Measurements from ENCODE around the gene FILIP1L.

FILIP1L gene

GRCh38 chr3:99966662-99967416, 147.5 kb downstream of the FILIP1L start:
- DNase-seq: no peak

GRCh38 chr3:99965681-99966408, 148.5 kb downstream of the FILIP1L start:
- no peak for DNase-seq

DNA sequence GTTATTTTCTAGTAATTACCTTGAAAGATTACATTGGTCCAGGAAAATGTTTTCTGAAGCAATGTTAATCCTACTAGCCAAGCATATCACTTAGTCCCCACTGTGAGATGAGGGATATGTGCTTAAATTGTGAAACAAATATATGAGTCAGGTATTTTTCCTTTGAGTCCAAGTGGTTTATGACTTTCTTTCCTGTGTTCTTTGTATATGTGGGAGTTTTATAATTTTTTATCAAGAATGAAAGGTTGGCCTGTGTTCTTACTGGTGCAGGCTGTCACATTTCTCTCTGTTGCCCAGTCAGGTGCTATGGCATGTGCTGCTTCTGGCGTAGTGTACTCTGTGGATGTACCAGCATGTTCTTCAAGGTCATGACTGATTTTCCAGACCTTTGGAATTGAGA, 149.2 kb downstream of the FILIP1L start:
- DNase-seq: no peak

DNA sequence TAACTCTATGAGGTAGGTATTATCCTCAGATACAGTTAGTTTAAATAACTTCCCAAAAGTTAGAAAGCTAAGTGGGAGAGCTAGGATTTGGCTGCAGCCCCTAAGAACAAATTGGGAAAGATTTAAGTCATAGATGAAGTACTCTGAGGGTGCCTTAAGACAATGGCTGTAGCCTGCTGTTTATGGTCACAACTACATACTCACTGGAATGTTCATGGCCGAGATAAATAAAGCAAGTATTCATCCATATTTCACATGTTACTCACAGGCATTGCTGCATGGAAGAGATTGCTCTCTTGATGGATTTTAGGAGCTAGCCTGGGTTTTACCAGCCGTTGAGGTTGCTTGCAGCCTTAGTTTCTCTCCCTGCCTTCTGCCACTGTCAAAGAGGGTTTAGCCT, 151.6 kb downstream of the FILIP1L start:
- no peak for DNase-seq

DNA sequence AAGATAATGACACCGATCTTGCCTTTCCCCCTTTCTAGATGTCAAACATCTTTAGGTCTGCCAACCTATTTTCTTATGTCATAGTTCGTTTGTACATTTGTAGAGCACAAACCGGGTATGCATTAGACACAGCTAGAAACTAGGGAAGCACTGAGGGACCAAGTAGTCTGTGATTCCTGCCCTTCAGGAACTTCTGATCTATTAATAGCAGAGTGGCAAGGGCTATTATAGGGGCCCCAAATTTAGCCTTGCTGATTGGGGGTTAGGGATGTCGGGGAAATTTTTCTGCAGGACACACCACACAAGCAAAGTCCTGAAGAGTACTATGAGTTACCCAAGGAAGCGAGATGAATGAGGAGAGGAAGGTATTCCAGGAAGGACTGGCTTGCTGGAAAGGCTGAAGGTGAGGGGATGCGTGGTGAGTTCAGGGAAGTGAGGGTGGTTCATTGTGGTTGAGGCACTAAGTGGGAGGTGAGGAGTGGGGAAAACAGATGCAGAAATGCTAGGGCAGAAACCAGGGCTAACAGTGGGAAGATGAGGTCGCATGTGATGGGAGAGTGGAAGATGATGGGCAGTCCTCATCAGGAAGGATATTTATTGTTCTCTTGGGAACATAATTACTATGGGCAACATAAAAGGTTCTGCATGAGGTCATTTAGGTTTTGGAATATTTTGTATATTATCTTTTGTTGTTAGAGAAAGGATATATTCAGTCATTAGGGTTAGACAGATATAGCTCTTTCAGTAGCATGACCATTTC, 152.4 kb downstream of the FILIP1L start:
- DNase-seq: no peak

DNA sequence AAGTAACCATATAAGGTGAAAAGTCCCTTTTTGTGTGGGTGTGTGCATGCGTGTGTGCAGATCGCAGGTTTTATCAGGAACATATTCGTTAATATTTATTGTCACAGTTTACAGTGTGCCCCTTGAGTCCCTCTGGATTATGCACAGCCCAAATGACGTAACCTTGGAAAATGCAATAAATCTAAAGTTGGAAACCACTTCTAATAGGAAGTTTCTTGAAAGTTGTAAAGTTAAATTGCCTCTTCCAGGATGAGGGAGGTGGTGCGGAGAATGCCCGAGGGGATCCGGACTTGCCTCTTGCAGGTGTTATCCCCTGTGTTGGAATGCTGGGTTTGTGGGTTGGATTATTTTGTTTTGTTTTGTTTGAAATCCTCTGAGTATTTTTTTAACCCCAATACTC, 153.4 kb downstream of the FILIP1L start:
- DNase-seq: no peak

DNA sequence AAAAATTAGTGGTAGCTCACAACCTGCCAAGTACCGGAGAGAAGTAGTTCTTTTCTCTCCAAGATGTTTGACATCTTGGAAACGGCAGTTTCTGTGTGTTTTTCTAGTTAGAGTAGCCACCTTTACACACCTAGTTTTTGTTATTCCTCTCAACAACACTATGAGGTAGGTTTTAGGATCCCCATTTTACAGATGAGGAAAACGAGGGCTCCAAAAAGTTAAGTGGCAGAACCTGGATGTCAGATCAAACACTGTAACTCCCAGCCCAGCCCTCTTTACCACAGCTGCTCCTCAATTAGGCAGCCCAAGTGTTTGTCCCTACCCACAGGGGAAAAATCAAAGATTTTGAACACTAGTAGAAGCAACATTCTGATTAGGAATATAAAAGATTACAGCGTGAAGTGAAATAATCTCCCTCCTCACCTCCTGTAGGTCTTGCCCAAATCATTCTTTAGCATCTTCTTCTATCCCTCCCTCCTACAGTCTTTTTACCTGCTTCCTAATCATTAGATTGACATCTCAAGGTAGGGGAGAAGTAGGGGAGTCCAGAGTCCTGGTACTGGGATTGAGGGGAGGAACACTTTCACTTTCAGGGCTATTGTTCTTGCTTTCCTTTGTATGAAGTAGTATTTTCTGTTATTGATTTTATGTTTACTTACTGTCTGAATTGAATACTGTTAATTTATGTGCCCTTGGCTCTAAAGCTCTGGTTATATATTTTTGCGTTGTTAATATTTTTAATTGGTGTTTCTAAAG, 154.0 kb downstream of the FILIP1L start:
- DNase-seq: no peak

GRCh38 chr3:99958222-99958912, 155.9 kb downstream of the FILIP1L start:
- DNase-seq: no peak

DNA sequence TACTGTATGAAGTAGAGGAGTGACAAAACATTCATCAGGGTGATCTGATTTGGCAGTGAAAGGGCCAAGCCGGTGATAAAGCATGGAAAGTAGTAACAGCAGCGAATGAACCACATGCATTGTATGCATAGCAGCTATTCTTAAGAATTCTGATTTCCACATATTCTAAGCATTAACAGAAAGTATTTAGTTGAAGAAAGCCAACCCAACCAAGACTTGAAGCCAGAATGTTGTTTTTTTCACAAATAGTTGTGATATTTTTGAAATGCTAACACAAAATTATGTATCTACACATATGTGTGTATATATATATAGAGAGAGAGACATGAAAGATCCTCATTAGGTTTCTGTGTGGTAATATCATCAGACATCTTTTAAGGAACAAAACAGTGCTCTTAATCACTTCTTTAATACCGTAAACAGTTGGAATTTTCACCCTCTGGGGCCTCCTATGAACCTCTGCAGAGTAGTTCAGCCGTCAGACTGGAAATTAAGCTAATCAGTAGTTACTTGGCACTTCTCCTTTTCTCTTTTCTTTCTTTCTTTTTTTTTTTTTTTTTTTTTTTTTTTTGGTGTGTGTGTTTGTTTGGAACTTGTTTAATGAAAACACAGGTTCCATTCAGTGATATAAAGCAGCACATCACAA, 157.0 kb downstream of the FILIP1L start:
- no peak for DNase-seq

- no peak for DNase-seq
Measured at GRCh38 chr3:99955773-99956562, 158.3 kb downstream of the FILIP1L start.

GRCh38 chr3:99954914-99955644, 159.2 kb downstream of the FILIP1L start:
- no peak for DNase-seq

GRCh38 chr3:99953596-99953995, 160.7 kb downstream of the FILIP1L start:
- no peak for DNase-seq

DNA sequence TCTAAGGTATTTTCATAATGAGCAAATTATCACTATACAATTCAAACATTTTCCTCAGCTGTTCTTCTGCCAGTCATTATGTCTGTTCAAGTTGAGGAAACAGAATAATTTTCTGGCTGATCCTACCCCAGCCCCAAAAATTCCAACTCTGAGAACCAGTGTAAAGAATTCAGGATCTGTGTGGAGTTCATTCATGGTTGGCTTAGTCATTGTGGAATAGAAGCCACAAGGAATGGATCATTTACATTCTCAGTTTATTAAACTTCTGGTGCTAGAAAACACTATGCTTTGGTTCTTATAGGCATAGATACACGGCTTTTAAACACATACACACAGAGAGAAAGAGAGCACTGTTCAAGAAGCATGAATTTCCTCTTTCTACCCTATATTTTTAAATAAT, 162.0 kb downstream of the FILIP1L start:
- DNase-seq: no peak

DNA sequence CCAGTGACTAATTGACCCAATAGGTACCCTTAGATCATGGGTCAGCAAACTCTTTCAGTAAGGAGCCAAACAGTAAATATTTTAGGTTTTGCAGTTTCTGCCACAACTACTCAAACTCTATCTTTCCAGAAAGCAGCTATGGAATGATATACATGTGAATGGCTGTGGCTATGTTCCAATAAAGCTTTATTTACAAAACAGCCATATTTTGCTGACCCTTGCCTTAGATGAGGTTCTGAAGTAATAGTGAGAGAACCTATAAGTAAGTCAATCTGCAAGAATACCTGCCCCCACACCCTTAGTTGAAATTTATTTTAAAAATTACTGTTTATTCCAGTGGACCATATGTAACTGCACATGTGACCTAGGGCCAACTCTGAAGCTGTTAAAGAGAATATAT, 162.6 kb downstream of the FILIP1L start:
- no peak for DNase-seq

- no peak for DNase-seq
Measured at GRCh38 chr3:99950921-99951320, 163.4 kb downstream of the FILIP1L start.

DNA sequence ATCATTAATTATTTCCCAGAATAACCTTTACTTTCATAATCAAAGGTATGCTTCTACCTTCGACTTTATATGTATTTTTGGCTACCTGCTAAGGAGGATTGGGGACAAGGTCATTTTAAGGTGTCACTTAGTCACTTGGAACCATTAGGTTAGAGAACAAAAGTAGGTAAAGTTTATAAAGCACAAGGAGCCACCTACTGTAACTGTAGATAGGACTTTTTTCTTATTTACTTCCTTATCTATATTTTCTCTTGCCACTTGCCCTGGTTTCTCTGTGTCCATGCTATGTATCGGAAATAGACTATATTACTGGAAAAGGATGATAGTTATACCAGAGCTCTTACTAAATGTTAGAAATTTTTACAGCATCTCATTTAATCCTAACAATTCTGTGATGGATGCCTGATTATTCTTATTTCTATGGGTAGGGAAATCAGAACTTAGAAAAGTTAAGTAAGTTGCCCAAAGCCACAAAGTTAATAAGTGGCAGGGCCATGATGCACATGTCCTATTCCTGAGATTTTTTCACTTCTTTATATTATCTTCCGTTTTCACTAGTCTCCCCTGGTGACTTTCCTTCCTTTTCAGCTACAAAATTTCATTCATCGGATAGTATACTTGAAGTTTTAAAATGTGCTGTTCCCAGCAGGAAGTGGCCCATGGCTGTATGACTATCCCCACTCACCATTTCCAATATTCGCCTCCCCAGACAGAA, 164.2 kb downstream of the FILIP1L start:
- DNase-seq: no peak

DNA sequence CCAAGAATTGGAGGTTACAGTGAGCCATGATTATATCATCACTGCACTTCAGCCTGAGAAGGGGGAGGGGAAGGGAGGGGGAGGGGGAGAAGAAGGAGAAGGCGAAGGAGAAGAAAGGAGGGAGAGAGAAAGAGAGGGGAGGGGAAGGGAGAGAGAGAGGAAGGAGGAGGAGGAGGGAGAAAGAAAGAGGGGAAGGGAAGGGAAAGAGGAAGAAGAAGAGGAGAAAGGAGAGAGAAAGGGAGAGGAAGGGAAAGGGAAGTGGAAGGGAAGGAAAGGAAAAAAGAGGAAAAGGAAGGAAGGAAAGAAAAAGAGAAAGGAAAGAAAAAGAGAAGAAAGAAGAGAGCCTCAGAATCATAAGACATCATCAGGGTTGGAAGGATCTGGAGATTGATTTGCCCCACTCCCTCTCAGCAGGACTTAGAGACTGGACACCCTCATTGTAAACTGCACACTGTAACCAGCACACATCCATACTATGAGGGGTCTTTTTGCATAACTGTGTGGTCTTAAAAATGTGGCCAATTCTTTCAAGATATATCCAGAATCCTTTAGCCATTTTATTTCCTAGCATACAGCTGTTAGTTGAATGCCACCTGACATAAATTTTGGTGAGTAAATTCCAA, 165.7 kb downstream of the FILIP1L start:
- DNase-seq: no peak

GRCh38 chr3:99947356-99947755, 166.9 kb downstream of the FILIP1L start:
- no peak for DNase-seq

DNA sequence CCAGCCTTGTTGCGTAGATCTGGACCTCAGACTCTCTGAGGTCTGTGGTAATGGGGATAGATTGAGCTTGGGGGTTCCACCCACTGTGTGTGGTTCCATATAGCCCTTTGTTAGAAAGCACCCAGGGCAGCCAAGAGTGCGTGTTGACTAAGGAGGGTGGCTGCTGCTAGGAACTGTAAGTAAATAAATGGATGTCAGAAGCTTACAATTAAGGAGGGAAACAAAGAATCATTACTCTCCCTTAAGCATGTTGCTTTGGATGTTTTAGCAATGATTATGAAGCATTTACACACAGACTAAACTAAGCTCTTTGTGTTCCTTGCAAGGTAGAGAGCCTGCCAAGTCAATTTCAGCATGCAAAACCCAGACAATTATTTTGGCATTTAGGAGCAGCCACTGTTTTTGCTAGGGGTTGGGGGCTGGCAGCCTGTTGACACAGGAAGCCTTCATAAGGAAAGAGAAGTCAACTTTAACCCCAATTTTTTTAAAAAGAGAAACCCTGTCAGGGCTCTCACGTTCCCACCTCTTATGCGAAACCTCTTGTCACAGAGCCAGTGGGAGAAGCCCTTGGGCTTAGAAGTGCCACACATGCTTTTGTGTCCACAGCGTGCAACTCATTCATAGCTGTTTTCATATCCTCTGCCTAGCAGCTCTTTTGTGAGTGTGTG, 168.8 kb downstream of the FILIP1L start:
- DNase-seq: no peak

All from activated effector memory CD4-positive, alpha-beta T cell treated with anti-CD3 and anti-CD28 coated beads, Interleukin-2, amount 50 U/mL, for 16 hours (primary cell).